HG02943 (cell line): ENCODE results near the gene SLC4A5.
"Not testable (repeated sequence)": the region's sequence is repeated elsewhere in the genome, so short reads cannot be mapped to it uniquely, and the experiment has no call there.

ENCODE experiments used
- ATAC-seq: cut with Tn5 transposase; IDR thresholded peaks from one replicate; pipeline ENCODE4 v1.9.1; 2021; ENCODE audit warnings: mild to moderate bottlenecking, low read depth, moderate library complexity; ENCODE audit not compliant: unreplicated experiment

The SLC4A5 gene

GRCh38 chr2:74244286-74244685, 98.9 kb downstream of the SLC4A5 start:
- no peak for ATAC-seq

- ATAC-seq, result no peak
These were observed 100.7 kb downstream of the SLC4A5 start for GRCh38 chr2:74242354-74243071.

- ATAC-seq, result no peak
These were observed 103.9 kb downstream of the SLC4A5 start for GRCh38 chr2:74239346-74239745.

GRCh38 chr2:74238879-74239278, 104.3 kb downstream of the SLC4A5 start:
- no peak for ATAC-seq

- ATAC-seq, result no peak
These were observed 108.2 kb downstream of the SLC4A5 start for GRCh38 chr2:74235041-74235440.

- no peak for ATAC-seq
These were observed 109.6 kb downstream of the SLC4A5 start for GRCh38 chr2:74233648-74234047.

GRCh38 chr2:74232426-74232825, 110.8 kb downstream of the SLC4A5 start:
- no peak for ATAC-seq

- not testable (repeated sequence) for ATAC-seq
These were observed 113.4 kb downstream of the SLC4A5 start for GRCh38 chr2:74229865-74230264.

- ATAC-seq, result no peak
These were observed 114.4 kb downstream of the SLC4A5 start for GRCh38 chr2:74228772-74229171.

- no peak for ATAC-seq
These were observed 115.6 kb downstream of the SLC4A5 start for GRCh38 chr2:74227646-74228045.

GRCh38 chr2:74226648-74227213, 116.5 kb downstream of the SLC4A5 start:
- no peak for ATAC-seq

- no peak for ATAC-seq
These were observed 117.3 kb downstream of the SLC4A5 start for GRCh38 chr2:74225698-74226459.

- ATAC-seq, result no peak
These were observed 119.1 kb downstream of the SLC4A5 start for GRCh38 chr2:74223941-74224770.

GRCh38 chr2:74222300-74222650, 120.9 kb downstream of the SLC4A5 start:
- ATAC-seq, result no peak

- ATAC-seq, result no peak
These were observed 121.5 kb downstream of the SLC4A5 start for GRCh38 chr2:74221604-74222299.

- ATAC-seq, result no peak
These were observed 122.1 kb downstream of the SLC4A5 start for GRCh38 chr2:74221091-74221490.

- ATAC-seq, result no peak
These were observed 123.2 kb downstream of the SLC4A5 start for GRCh38 chr2:74219846-74220486.

- ATAC-seq, result no peak
These were observed 126.6 kb downstream of the SLC4A5 start for GRCh38 chr2:74216642-74217041.

GRCh38 chr2:74215771-74216170, 127.4 kb downstream of the SLC4A5 start:
- not testable (repeated sequence) for ATAC-seq
